H1 (cell line): ENCODE measurements around the gene UBE2M. TPM values are rescaled to one million over a fixed set of nuclear protein-coding genes. Genes with fewer than 3 reads are reported as not detected.

Source experiments
- CBX8 ChIP-seq: fragments of 300-800, 300-1000 bp; sonication (generic); IDR thresholded peaks from 2 replicates; pipeline ENCODE4 v1.7.1; 2016; ENCODE audit warnings: low read depth, low read length, borderline replicate concordance
- CHD1 ChIP-seq: IDR thresholded peaks from 2 replicates; pipeline ENCODE4 v1.6.1; 2012; ENCODE audit warnings: low read depth, low read length, improper control_type of control experiment
- CHD2 ChIP-seq: IDR thresholded peaks from 2 replicates; pipeline ENCODE4 v1.6.1; 2012; ENCODE audit warnings: low read length, improper control_type of control experiment
- KDM5A ChIP-seq: fragments of 200-600 bp; IDR thresholded peaks from 2 replicates; pipeline ENCODE4 v1.7.1; 2012; ENCODE audit warnings: mild to moderate bottlenecking, low read length, inconsistent platforms, mixed read lengths
- TAF1 ChIP-seq: IDR thresholded peaks from 2 replicates; pipeline ENCODE4 v1.6.1; 2011; ENCODE audit warnings: mild to moderate bottlenecking, low read depth, low read length
- TAF7 ChIP-seq: optimal IDR thresholded peaks from 2 replicates; pipeline ENCODE3; 2011; ENCODE audit warnings: low read depth, mild to moderate bottlenecking, inconsistent platforms, low read length, moderate library complexity, borderline replicate concordance
- polyA plus RNA-seq, 7 experiments: library from polyadenylated mRNA; depleted of rRNA in 3 of 7; stranded (reverse) in 5 of 7; unstranded in 2 of 7; fragments of >200 nt in 5 of 7; fragments of 200-250 nt in 2 of 7; gene quantifications; 1 replicate in 5 of 7; 2 replicates in 1 of 7; 4 replicates in 1 of 7; pipeline versions ENCODE4 v1.2.1 to v1.2.3, GENCODE V29; 2011 to 2013; ENCODE audit warnings: missing spikeins in 2 of 7, mixed read lengths in 2 of 7
- total RNA-seq: library from RNA; stranded (reverse); fragmentation: NEBNext Ultra II Directional; extraction: Animal tissue kit (Norgen Biotek cat#: 25700); gene quantifications from 2 replicates; pipeline ENCODE4 v1.2.1, GENCODE V29; 2021

The UBE2M gene
- total and polyA plus RNA-seq, 2 of the 8 experiments (the other 6 are each of a cell fraction or from before 2014, with no cell fraction given) = 93.8 to 114 TPM

- no peak for TF ChIP-seq TAF1
- TF ChIP-seq TAF7 = no peak
- no peak for TF ChIP-seq KDM5A
- TF ChIP-seq CHD2 = no peak
- no peak for TF ChIP-seq CBX8
- TF ChIP-seq CHD1 = no peak
These were observed 21.2 kb upstream of the UBE2M start (continued) for GRCh38 chr19:58579473-58580142.
